Measurements from ENCODE around the gene TLE3.

Gene TLE3

DNA sequence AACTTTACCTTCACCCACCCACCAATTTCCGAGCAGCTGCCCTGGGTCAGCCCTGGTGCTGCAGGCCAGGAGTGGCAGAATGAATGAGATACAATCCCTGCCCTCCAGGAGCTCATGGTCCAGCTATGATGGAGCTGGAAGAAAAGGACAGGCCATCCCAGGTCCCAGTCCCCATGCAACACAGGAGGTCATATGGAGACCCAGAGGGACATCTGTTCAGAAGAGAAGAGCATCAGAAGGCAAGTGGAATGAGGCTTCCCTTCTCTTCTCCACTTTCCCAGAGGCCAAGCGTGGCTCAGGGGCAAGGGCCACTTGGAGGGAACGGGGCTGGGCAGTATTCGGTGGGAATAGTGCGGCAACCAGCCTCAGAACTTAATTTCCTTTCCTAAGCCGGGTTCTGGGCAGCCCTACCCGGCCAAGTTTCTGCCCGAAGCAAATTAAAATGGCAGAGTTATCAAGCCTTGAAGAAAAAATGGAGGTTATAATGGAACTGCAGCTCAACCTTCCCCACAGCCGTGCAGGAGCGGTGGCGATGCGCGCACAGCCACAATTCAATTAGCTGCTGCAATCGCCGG is 35.9 kb downstream of the TLE3 start:
- DNase-seq (ENCODE audit: low read depth) = no peak

DNA sequence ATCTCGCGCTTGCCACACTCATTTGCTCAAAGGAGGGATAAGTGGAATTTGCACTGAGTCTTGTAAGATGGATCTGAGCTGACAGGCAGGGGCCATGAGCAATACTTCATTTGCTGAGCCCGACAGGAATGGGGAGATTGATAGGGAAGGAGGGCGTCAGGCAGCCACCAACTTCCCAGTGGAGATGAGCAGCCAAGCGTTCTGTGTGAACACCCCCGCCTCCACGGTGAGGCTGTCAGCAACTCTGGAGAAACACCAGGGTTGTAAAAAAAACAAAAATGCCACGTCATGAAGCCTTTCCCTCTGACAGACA is 36.8 kb downstream of the TLE3 start:
- no peak for DNase-seq (ENCODE audit: low read depth)

DNA sequence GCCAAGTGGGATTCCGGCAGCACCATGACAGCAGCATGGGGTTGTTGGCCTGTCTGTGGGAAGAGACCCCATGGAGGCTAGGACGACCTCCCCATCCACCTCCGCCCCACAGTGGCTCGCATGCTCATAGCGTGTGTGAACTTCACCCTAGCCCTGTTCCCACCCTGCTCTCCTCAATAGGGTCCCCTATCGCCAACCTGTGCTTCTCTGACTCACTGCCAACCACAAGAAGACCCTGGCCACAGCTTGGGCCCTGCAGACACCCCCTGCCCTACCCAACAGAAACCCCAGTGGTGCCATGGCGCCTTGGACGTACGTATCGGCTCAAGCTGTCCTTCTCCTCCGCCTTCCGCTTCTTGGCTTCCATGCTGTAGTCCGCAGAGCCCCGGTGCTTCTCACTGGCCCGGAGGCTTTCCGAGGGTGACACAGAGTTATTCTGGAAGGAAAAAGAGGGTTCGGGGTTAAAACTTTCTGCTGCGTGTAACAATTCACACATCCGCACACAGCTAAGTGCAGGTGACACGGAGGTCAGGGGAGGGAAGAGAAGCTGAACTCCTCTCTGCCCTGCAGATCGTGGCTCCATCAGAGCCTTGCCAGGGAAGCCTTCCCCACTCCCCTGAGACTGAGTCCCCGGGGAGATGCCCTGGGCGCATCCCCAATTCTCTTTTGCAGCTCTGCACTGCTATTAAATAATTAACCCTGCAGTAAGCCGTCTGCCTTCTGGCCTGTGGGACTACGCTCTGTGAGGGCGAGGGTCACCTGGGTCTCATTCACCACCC is 37.3 kb downstream of the TLE3 start:
- DNase-seq (ENCODE audit: low read depth) = no peak

DNA sequence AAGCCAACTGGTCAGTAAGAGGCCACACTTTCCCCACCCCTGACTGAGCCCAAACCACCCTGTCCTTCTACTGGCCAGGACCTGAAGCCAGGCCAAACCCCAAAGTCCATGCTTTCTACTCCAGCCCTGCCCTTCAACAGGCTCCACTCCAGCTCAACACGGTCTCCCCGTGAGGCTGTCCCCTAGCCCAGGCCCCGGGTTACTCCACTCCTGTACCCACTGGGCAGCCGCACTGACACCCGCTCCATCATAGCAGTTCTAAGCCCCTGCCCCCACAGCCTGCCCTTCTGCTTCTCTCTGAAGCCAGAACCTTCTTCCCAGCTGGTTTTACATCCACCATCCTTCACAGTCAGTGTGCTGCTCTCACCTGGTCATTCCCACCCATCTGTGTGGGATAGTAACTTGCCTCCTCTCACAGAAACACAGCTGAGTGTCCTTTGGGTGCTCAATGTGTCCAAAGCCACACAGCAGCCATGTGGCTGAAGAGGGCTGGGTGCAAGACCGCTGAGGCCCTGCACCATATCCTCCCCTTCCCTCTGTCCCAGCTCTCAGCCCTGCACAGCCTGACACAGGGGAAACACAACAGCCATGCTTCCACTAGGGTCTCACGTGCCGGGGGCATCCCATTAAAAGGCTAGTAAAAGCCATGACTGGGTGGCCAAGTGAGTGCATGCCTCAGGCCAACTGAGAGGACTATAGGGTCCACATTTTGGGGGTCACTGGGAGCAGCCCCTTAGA is 38.1 kb downstream of the TLE3 start:
- DNase-seq (ENCODE audit: low read depth) = no peak

DNA sequence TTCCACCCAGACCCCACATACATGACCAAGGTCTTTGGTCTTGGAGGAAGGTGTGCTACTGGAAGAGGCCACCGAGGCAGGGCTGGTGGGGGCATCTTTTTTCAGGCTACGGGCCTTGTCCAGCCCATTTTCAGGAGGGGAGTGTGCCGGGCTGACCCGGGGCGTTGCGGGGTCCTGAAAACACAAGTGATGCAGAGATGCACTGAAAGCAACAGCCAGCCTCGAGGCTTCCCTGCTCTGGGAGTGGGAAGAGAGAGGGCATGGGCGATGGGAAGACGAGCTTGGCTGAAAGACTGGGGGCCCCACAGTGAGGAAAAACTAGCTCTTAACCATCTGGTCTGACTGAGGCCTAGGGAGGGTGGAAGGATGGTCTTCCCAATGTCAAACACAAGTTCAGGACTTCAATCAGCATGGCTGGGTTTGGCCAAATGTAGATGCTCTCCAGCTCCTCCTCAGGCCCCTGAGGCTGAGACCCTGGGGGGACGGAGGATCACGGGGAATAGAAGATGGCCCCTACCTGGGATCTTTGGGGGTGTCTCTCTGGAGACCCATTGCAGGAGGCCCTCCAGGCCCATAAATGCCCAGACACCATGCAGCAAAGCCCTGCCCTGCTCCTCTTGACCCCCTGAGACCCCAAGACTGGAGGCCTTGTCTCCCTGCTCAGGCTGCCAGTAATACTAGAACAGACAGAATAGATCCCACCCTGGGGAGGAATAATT is 38.9 kb downstream of the TLE3 start:
- DNase-seq (ENCODE audit: low read depth) = no peak

DNA sequence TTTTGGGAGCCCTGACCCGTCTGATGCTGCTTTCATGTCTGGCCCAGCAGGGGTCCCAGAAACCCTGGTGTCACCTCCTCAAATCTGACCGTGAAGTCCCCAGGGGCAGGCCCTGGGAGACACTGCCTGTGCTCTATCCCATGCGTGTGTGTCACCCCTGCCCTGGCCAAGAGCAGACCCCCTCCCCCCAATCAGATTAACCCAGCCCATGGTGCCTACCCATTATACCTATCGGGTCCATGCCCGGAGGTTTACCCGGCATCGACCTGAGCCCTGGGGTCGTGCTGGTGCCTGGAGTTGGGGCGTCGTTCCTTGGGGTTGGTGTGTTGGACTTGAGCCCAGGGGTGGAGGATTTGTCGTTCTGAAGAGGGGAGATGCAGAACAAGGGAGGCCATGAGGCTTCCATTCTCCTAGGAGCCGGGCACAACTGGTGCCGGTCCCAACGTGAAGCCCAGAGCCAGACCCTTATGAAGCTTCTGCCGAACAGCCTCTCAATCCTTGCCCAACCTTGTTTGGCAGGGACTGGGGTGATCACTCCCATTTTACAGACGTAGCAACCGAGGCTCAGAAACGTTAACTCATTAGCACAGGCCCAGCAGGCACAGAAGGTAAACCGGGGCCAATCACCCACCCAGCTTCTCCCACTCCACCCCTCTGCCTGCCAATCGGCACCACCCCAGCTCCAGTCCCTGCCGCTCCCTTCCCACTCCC is 39.6 kb downstream of the TLE3 start:
- DNase-seq (ENCODE audit: low read depth) = no peak

DNA sequence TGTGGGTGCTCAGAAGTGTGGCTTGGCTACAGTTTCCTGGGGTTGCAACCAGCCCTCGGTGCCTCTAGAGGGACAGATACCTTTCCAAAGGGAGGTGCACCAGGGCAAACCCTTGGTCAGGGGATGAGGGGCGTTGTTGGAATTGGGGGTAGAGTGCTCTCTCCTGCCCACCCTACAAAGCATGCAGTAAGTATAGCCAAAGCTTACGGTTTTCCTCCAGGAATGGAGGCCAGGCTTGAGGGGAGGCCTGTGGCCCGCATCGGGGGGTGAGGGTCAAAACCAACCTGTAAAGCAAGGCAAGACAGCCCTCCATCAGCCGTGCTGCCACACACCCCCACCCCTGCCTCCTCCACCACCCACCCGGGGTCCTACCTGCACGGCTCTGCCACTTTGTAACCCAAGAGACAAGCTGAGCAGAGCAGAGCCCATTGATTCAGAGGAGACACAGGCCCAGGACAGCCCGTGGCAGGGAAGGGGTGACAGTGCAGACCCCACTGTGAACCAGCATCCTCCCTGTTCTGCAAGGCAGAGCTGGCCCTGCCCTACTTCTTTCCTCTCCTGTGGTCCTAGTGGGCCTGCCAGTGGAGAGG is 41.5 kb downstream of the TLE3 start:
- DNase-seq (ENCODE audit: low read depth) = no peak

DNA sequence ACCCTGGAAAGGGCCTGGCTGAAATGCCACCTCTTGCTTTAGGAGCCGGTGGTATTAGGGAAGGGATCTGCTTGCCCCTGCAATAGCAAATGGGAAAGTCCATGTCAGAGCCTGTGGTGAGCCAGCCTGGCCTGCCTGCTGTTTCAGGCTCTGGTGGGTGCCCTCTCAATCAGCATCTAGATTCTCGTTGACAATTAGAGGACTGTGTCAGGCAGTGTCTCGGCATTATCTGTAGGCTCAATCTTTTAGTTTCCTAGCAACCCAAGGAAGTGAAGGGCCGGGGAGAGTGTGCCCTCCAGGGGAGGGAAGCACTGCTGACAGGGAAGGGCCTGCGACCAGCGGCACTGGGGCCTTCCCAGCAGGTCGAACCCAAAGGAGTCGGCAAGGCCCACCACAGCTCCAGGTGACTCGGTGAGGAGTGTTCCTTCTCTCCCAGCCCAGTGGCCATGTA is 42.1 kb downstream of the TLE3 start:
- no peak for DNase-seq (ENCODE audit: low read depth)

DNA sequence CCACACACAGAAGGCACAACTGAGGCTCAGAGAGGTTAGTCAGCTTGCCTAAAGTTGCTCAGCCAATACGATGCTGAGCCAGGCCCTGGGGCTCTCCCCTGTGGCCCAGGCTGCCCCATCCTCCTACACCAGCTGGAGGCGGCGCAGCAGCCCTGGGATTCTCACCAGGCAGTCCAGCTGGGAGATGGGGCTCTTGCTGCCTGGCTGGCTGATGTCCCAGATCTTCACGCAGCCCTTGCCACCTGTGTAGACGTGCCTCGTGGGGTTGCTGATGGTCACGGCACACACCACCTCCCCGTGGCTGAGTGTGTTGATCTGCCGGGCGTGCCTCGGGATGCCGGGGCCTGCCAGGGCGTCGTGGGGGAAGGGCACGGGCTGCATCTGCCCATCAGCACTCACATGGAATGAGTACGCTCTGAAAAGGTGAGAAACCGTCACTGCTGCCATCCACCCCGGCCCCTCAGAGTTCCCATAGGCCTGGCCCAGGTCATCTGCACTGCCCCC is 42.8 kb downstream of the TLE3 start:
- DNase-seq (ENCODE audit: low read depth) = no peak

DNA sequence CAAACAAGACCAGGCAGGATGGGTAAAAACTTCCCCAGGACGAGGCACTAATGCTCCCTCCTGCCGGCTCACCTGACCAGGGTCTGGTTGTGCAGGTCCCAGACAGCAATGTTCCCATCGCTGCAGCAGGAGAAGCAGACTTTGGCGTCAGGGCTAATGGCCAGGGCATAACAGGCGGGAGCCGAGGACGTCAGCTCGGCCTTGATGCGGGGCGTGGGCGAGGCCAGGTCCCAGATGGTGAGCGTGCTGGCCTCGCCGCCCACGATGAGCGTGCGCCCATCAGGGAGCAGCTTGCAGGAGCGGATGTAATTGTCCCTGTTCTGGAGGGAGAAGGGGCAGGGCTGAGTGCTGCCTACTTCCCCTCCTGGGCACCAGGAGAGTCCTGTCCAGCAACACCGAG is 43.4 kb downstream of the TLE3 start:
- DNase-seq (ENCODE audit: low read depth) = no peak

DNA sequence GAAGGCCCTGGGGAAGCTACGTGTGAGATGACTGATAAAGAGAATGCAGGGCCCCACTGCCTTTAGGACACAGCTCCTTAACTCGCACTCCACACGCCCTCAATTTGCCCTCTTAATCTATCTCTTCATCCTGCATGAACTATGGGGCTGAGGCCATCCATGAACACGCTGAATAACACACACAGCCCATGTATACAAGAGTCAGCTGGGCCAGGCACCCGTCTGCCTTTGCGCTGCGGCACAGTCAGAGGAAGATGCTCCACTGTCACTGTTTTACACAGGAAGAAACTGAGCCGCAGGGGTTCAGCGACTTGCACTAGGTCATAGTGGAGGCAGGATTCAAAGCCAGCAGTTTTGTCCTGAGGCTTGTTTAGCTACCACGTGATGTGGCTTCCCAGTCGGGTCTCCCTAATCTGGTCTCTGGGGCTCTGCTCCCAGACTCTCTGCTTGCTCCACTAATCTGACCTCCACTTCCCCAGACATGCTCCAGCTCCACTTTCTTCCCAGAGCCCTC is 43.9 kb downstream of the TLE3 start:
- no peak for DNase-seq (ENCODE audit: low read depth)

DNA sequence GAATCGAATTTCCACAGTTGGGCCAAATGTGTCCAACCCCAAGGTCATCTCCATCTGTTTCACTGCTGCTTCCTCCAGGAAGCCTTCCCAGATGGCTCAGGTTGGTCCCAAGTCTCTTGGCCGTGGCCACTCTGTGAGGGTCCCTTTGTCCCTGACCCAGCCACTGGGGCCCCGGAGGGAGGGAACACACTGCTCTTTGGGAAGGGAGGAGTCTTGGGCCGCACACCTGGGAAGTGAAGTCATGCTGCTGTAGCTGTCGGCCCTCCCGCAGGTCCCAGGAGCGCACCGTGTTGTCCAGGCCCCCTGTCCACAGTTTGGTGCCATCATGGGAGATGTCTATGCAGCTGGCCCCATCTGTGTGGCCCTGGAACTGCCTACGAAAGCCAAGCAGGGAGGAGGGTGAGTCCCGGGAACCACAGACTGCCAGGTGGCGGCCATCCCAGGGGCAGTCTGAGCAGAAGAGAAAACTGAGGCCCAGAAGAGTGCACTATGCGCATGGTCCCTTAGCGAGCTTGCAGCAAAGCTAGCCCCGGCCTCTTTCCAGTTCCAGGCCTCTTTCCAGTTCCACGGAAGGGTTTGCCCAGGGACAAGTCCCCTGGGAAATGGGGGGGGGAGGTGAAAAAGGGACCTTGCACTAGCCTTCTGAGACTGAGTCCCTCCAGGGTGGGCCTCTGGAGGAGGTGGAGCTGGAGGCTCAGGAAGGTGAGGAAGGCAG is 44.6 kb downstream of the TLE3 start:
- DNase-seq (ENCODE audit: low read depth) = no peak

DNA sequence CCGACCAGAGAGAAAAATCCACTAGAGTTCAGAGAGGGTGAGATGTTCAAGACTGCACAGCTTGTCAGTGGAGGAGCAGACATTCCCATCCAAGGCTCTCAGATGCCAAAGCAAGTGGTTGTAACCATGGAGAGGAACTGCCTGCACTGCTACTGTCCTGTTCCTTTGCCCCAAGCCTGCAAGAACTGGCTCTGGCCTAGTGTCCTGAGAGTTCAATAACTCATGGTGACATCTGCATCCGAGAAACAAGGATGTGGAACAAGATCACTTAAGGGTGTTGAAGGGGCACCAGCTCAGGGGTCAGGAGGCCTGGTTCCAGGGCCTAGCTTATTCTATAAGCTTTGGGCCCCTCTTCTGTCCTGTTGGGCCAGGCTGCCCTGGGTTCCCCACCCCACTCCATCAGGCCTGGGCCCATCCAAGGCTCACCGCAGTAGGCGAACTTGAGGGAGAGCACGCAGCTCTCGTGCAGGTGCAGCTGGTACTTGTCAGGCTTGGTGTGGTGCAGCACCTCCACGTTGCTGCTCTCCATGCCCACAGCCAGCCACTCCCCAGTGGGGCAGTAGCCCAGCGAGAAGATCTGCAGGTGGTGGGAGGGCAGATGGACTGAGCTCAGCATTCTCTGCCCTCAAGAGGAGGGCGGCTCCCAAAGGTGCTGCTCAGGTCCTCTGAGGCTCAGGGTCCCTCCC is 45.6 kb downstream of the TLE3 start:
- DNase-seq (ENCODE audit: low read depth) = no peak

DNA sequence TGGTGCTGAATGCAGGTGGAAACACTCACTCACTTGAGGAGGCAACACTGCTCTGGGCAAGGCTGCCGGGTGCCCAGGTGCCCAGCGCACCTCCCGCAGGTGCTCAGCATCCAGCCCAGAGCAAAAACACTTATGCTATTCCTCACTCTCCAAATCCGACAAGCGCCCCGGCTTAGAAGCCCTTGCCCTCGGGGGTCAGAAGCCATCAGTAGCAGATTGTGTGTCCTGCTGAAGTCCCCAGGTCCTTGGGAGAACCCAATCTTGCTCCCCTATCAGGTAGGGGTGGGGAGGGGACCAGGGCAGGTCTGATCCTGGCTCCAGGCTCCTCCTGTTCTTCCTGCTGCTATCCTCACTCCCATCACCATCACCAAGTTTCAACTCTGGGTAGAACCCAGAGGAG is 46.7 kb downstream of the TLE3 start:
- DNase-seq (ENCODE audit: low read depth) = no peak

DNA sequence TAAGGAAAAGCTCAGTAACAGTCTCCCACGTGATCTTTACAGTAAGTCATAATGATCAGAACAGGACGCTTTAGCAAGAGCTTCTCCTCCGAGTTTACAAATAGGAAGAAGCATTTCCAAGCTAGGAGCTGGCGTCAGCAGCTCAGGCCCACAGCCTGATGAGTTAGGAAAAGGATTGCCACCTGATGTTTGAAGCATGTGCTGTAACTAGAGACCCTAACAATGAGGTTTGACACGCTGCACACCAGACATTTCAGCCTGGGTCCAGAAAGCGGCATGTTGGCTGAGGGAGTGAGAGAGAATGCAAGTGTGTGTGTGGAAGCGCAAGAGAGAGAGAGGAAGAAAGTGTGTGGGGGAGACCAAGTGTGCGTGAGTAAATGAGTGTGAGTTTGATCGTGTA is 47.3 kb downstream of the TLE3 start:
- DNase-seq (ENCODE audit: low read depth) = no peak

DNA sequence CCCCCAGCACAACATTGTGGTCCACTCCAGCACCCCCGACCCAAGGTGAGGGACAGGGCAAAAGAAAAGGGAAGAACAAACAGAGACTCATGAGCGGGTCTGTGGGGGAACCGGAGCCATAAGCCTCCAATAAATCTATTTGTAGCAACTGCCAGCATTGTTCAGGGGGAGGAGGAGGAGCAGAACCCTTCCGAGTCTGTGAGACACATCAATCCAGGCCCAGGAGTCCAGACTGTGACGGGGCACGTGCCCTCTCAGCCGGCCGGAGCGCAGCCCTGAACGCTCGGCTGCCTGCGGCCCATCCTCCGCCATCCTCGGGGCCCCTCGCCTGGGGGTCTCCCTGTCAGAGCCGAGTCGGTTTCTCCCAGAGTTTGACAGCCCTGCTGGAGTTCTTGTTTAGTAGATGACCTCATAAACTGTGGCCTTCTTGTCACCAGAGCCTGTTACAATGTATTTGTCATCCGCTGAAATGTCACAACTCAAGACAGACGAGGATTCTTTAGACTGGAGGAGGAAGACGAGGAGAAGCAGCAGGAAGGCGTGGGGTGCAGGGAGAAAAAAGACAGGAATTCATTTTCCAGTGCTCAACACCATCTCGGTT is 47.9 kb downstream of the TLE3 start:
- no peak for DNase-seq (ENCODE audit: low read depth)

DNA sequence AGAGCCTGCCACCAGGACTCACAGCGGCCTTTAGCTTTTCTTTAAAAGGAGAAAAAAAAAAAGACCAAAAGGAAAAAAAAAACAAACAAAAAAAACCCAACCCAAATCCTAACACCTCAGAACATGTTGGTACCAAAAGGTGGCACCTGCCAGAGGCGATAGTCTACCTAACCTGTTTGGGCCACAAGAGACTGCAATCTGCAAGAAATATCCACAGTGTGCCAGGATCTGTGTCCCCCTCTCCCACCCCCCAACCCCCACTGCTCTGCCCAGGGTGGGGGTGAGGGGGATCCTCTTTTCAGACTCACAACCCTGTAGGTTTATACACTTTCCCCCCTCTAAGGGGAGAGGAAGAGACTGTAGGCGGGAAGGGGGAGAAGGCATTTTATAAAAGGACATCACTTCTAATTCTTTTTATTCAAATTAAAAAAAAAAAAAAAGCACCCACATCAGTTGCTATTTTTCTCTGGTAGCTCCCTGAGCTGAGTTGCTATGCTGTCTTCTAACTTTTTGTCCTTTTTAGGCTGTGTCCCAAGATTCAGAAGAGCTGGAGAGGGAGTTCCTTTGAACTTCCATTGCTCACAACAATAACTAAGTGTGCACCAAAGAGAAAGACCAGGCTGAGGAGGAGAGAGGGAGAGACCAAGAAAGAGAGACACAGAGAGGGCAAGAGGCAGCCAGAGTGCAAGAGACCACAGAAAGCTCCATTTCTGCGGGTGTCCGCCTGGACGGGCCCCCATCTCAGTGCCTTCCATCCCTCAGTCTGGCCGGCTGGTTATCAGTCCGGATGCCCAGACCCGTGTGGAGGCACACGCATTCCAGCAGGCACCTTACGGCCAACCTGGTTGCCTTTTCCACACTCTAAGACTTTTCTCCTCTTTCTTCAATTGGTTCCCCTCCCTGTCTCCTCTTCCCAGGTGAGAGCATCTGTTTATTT is 48.9 kb downstream of the TLE3 start:
- no peak for DNase-seq (ENCODE audit: low read depth)

DNA sequence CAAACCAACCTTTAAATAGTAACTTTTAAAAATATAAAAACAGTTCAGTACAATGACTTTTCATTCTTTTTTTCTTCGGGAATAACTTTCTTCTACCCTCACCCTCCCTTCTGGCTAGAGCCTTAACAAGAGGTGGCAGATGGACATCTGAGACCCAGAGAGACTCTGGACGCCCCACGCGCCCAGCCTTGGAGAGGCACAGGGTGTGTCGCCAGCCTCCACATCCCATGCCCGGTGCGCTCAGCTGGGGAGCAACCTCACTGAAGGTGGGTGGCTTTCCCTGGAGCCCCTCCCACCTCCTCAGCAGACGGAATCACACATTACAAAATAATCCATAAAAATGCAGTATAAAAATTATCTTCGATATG is 49.5 kb downstream of the TLE3 start:
- no peak for DNase-seq (ENCODE audit: low read depth)

All from activated T-helper 1 cell treated with Interleukin-2 at 50 U/mL for 16 hours (primary cell).